GM12891 (cell line): ENCODE results near the gene SRRM1.

Experiments used
- DNase-seq: peaks from one replicate; pipeline ENCODE4 v3.0.0; 2011; ENCODE audit warnings: low spot score; ENCODE audit not compliant: insufficient read length
- FAIRE-seq: peaks from 2 replicates; lab custom pipeline; 2011; peaks lifted over from hg19 to GRCh38; lab: Jason Lieb, UNC
- PAX5 ChIP-seq: IDR thresholded peaks from 2 replicates; pipeline ENCODE4 v1.6.1; 2011; ENCODE audit warnings: low read length, moderate library complexity, mild to moderate bottlenecking; ENCODE audit not compliant: insufficient read depth, severe bottlenecking
- POLR2A ChIP-seq: IDR thresholded peaks from 2 replicates; pipeline ENCODE4 v1.6.1; 2011; ENCODE audit warnings: low read depth, low read length, control low read depth
- POLR2AphosphoS5 ChIP-seq: IDR thresholded peaks from 2 replicates; pipeline ENCODE4 v1.6.1; 2011; ENCODE audit warnings: low read depth, low read length, control low read depth
- POU2F2 ChIP-seq: IDR thresholded peaks from 2 replicates; pipeline ENCODE4 v1.6.1; 2011; ENCODE audit warnings: low read depth, mild to moderate bottlenecking, control low read depth, low read length, moderate library complexity
- SPI1 ChIP-seq: IDR thresholded peaks from 2 replicates; pipeline ENCODE4 v1.6.1; 2011; ENCODE audit warnings: low read depth, low read length, control low read depth
- TAF1 ChIP-seq: IDR thresholded peaks from 2 replicates; pipeline ENCODE4 v1.6.1; 2011; ENCODE audit warnings: low read depth, low read length, control low read depth

SRRM1 gene

DNA sequence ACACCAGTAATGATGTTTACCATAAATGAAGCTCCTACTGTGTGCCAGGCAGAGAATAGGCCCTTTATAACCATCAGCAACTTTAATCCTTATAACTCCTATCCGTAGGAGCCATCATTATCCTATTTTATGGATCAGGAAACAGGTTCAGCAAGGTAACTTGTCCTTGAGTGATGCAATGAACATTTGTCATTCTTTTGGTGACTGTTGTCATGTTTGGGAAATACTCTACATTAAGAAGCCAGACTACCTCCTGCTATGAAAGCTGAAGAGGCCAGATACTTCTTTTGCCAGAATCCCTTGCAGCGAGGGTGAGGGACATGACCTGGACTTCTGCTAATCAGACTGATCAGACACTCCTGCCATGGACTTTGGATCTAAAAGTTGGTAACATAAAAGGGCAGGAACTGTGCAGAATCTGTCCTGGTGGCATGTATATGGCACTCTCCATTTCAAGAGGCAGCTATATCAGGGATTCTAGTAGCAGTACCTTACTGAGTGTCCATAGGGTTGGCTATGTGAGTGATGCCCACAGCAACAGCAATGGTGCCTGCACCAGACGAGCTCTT lies 33.1 kb upstream of the SRRM1 start:
- no peak for FAIRE-seq
- DNase-seq = no peak
- TF ChIP-seq POLR2AphosphoS5 = no peak
- TF ChIP-seq SPI1 = no peak
- TF ChIP-seq TAF1 = no peak
- no peak for TF ChIP-seq PAX5
- TF ChIP-seq POLR2A = no peak
- TF ChIP-seq POU2F2 = no peak

DNA sequence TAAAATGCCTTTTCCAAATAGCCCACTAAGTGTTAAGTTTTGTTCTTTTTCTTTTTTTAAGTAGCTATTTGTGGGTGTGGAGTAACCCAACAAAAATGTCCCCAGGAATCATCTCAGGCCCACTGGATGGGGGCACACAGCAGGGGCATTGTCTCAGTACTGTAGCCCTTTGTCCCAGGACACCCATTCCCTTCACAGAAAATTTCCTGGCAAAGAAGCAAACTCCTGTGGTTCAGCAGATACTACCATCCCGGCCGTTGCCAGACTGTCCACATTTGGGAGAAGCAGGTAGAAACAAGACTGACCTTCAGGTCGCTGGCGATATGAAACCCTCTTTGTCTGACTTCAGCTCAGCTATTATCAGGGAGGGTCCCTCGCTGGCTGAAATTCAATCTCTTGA lies 23.7 kb upstream of the SRRM1 start:
- no peak for FAIRE-seq
- no peak for DNase-seq
- TF ChIP-seq SPI1 (no peak), POLR2A (no peak), PAX5 (no peak), POU2F2 (no peak), TAF1 (no peak)

DNA sequence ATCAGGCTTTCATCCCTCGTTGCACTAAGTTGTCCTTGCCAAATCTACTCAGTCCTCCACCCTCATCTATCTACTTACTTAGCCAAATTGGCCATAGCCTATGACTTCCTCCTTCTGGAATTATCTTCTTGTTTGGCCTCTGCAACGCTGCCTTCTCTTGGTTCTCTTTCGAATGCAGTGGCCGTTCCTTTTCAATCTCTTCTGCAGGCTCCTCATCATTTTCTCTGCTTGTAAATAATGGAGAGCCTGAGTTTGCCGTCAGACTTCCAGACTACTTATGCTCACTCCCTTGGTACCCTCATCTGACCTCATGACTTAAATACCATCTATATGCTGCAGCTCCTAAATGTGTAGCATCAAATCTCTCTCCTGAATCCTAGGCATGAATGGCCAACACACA lies 22.4 kb upstream of the SRRM1 start:
- FAIRE-seq (no peak), DNase-seq (no peak)
- TF ChIP-seq SPI1 = no peak
- TF ChIP-seq POLR2A = no peak
- no peak for TF ChIP-seq PAX5
- TF ChIP-seq POLR2AphosphoS5 = no peak
- TF ChIP-seq POU2F2 = no peak
- TF ChIP-seq TAF1 = no peak

DNA sequence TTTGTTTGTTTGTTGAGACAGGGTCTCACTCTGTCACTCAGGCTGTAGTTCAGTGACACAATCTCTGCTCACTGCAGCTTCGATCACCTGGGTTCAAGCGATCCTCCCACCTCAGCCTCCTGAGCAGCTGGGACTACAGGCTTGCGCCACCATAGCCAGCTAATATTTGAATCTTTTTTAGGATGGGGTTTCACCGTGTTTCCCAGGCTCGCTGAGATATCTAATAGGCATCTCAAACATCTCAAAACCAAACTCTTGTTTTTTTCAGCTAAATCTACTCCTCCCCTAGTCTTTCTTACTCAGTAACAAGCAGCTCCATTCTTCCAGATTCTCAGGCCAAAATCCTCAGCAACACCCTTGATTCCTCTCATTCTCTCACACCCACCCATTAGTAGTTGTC lies 22.0 kb upstream of the SRRM1 start:
- DNase-seq (no peak), FAIRE-seq (no peak)
- no peak for TF ChIP-seq TAF1
- no peak for TF ChIP-seq POLR2AphosphoS5
- no peak for TF ChIP-seq POLR2A
- no peak for TF ChIP-seq PAX5
- no peak for TF ChIP-seq POU2F2
- no peak for TF ChIP-seq SPI1

DNA sequence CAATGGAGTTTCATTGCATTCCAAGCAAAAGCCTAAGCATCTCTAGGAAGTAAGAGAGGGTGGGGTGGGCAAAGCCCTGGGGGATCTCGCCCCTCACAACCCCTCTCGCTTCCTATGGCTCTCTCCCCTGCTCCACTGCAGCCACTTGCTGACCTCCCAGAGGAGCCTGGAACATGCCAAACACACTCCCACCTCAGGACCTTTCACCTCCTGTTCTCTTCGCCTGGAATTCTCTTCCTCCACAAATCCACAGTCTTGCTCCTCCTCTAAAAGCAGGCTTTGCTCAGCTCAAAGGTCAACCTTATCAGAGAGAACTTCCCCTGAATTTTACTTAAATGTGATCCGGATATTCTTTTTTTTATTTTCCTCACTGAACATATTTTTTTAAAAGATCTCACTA lies 20.9 kb upstream of the SRRM1 start:
- TF ChIP-seq POU2F2 (no peak), TAF1 (no peak), POLR2AphosphoS5 (no peak), POLR2A (no peak), PAX5 (no peak), SPI1 (no peak)
- DNase-seq = no peak
- no peak for FAIRE-seq

- TF ChIP-seq TAF1 = no peak
- TF ChIP-seq POU2F2 = no peak
- no peak for TF ChIP-seq POLR2AphosphoS5
- no peak for TF ChIP-seq PAX5
- TF ChIP-seq POLR2A = no peak
- TF ChIP-seq SPI1 = no peak
- FAIRE-seq = no peak
- no peak for DNase-seq
Measured at GRCh38 chr1:24632832-24633175, 10.3 kb upstream of the SRRM1 start.

DNA sequence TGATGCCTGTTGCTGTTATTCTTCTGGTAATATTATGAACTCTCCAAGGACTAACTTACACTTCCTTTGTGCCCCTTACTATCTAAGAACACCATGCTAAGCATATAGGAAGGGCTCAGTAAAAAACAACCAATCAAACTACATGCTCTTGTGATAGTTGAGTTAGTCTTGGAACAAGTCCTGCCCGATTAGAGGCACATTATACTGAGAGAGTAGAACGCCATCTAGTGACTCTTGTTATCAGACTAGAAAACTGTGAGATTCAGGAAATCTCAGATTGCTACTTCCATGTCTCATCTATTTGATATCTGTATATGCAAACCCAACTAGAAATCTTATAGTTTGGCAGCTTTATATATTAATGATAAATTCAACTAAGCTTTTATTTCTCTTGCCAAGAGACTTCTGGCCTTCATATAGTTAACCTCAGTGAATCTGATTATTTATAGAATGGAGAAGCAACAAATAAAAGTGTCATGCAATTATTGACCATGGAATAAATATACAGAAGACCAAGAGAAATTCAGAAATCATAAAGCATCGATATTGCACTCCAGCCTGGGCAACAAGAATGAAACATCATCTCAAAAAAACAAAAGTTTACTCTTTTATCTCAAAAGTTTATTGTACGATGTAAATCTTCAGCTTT lies 7.8 kb upstream of the SRRM1 start:
- FAIRE-seq = peak; percentile 70
- peak; percentile 35 for DNase-seq
- no peak for TF ChIP-seq PAX5
- no peak for TF ChIP-seq TAF1
- no peak for TF ChIP-seq POLR2AphosphoS5
- TF ChIP-seq POLR2A = no peak
- TF ChIP-seq SPI1 = no peak
- no peak for TF ChIP-seq POU2F2

- FAIRE-seq = no peak
- TF ChIP-seq SPI1 = no peak
- TF ChIP-seq POLR2AphosphoS5 = no peak
- TF ChIP-seq POLR2A = no peak
- TF ChIP-seq POU2F2 = no peak
- TF ChIP-seq PAX5 = no peak
- no peak for TF ChIP-seq TAF1
Measured at GRCh38 chr1:24636661-24637357, 6.3 kb upstream of the SRRM1 start.

GRCh38 chr1:24639094-24639493 lies 4.0 kb upstream of the SRRM1 start:
- no peak for FAIRE-seq
- no peak for TF ChIP-seq POLR2A
- TF ChIP-seq TAF1 = no peak
- TF ChIP-seq PAX5 = no peak
- no peak for TF ChIP-seq POU2F2
- no peak for DNase-seq

More at GRCh38 chr1:24636661-24637357, 6.3 kb upstream of the SRRM1 start:
- DNase-seq = no peak

DNA sequence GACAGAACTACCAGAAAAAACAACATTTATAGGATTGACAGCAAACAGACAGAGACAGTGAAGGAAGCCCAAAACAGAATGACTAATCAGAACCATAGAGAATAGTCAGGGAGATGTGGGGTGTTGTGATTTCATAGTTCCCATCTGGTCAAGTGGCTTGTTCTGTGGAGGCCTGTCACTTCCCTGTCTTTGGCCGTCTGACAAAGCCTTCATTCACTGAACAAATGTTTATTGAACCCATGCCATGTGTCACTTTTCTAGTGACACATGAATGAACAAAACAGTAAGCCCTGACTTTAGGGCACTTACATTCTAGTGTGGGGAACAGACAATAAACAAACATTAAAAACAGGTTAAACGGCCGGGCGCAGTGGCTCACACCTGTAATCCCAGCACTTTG lies 3.2 kb upstream of the SRRM1 start:
- DNase-seq (no peak), FAIRE-seq (no peak)
- TF ChIP-seq POU2F2 (no peak), POLR2AphosphoS5 (no peak), SPI1 (no peak), POLR2A (no peak), PAX5 (no peak), TAF1 (no peak)
